GM21737 (cell line): ENCODE data around the gene MRPS5.
"Not testable (repeated sequence)": the region's sequence is repeated elsewhere in the genome, so short reads cannot be mapped to it uniquely, and the experiment has no call there.

Experiments
- ATAC-seq: cut with Tn5 transposase; IDR thresholded peaks from one replicate; pipeline ENCODE4 v1.9.1; 2021; ENCODE audit warnings: mild to moderate bottlenecking, moderate library complexity; ENCODE audit not compliant: unreplicated experiment

Gene MRPS5

GRCh38 chr2:95048825-95049682, 72.6 kb downstream of the MRPS5 start:
- no peak for ATAC-seq

- no peak for ATAC-seq
These were observed 73.7 kb downstream of the MRPS5 start for GRCh38 chr2:95047629-95048510.

GRCh38 chr2:95046371-95047112, 75.1 kb downstream of the MRPS5 start:
- no peak for ATAC-seq

DNA sequence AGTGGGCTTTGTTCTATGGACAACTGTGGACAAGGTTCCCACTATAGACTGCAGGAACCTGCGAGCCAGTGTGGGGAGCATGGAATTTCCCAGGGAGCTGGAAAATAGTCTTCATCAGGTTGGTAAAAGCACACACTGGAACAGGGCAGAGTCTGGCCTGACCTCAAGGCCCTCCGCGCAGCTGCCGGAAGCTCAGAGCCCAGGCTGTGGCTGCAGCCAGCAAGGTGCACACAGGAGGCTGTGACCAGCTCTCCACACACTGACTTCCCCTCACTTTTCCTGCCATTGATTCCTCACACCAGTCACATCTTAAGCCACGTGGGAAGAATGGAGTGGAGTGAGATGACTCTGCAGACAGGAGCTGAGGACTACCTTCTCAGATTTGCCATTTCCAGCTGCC, 77.0 kb downstream of the MRPS5 start:
- ATAC-seq = no peak

GRCh38 chr2:95043300-95044093, 78.1 kb downstream of the MRPS5 start:
- ATAC-seq = no peak

GRCh38 chr2:95042472-95043271, 78.9 kb downstream of the MRPS5 start:
- ATAC-seq = no peak

DNA sequence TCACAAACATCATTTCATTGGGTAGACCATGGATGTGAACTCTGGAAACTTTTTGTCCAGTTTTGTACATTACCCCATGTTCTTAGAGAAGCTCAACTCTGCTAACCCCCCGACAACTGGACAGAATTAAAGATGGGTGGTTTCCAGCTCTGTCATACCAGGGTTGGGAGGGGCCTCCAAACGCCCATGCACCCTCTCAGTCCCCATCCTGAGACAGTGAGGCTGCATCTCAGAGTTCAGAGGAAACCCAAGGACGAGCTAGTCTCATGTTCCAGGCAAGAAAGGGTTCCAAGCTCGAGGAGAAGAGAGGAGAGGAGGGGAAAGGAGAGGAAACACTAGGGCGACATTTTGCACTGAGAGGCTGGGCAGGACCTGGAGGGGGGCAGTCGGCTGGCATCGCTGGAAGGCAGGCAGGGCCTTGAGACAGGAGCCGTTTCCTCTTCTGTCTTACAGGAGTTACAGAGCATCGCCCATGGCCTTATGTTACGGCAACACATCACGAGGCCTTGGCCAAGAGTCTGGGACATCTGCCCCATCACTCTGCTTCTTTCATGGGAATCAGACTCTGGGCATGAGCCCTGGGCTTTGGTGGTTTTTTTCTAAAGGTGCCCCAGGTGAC, 79.7 kb downstream of the MRPS5 start:
- ATAC-seq = no peak

GRCh38 chr2:95041060-95041823, 80.4 kb downstream of the MRPS5 start:
- no peak for ATAC-seq

GRCh38 chr2:95040426-95040825, 81.2 kb downstream of the MRPS5 start:
- ATAC-seq = no peak

DNA sequence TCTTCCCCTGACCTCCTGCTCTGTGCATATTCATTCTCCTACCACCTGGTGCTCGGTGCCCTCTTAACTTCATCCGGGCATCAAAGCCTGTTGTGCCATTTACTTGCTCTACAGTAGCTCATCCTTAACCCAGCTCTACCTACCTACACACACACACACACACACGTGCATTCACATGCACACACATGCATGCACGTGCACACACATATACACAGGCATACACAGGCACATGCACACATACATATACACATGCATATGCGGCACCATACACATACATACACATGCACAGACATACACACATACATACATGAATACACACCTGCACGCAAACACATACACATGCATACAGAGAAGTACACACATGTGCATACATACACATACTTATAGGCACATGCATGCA, 81.6 kb downstream of the MRPS5 start:
- no peak for ATAC-seq

GRCh38 chr2:95039363-95039762, 82.2 kb downstream of the MRPS5 start:
- no peak for ATAC-seq

GRCh38 chr2:95038635-95039298, 82.8 kb downstream of the MRPS5 start:
- no peak for ATAC-seq

DNA sequence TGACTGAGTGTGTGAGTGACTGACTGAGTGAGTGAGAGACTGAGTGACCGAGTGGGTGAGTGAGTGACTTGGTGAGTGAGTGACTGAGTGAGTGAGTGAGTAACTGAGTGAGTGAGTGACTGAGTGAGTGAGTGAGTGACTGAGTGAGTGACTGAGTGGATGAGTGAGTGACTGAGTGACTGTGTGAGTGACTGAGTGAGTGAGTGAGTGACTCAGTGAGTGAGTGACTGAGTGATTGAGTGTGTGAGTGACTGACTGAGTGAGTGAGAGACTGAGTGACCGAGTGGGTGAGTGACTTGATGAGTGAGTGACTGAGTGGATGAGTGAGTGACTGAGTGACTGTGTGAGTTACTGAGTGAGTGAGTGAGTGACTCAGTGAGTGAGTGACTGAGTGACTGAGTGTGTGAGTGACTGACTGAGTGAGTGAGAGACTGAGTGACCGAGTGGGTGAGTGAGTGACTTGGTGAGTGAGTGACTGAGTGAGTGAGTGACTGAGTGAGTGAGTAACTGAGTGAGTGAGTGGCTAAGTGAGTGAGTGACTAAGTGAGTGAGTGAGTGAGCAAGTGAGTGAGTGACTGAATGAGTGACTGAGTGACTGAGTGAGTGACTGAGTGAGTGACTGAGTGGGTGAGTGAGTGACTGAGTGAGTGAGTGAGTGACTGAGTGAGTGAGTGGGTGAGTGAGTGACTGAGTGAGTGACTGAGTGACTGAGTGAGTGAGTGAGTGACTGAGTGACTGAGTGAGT, 83.6 kb downstream of the MRPS5 start:
- ATAC-seq = not testable (repeated sequence)

- no peak for ATAC-seq
These were observed 84.2 kb downstream of the MRPS5 start for GRCh38 chr2:95037384-95037839.

DNA sequence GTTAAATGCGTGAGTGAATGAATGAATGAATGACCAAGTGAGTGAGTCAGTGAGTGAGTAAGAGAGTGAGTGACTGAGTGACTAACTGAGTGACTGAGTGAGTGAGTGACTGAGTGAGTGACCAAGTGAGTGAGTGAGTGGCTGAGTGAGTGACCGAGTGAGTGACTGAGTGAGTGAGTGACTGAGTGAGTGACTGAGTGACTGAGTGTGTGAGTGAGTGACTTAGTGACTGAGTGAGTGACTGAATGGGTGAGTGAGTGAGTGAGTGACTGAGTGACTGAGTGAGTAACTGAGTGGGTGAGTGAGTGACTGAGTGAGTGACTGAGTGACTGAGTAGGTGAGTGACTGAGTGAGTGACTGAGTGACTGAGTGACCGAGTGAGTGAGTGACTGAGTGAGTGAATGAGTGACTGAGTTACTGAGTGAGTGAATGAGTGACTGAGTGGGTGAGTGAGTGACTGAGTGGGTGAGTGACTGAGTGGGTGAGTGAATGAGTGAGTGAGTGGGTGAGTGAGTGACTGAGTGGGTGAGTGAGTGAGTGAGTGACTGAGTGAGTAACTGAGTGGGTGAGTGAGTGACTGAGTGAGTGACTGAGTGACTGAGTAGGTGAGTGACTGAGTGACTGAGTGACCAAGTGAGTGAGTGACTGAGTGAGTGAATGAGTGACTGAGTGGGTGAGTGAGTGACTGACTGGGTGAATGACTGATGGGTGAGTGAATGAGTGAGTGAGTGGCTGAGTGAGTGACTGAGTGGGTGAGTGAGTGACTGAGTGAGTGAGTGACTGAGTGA, 84.8 kb downstream of the MRPS5 start:
- ATAC-seq = no peak
